Trophoblast cell (in vitro differentiated cells and primary cell): ENCODE data around the gene ZNF474.

Experiments
- DNase-seq, 2 donors: peaks; one replicate each; pipeline ENCODE4 v3.0.0-alpha.2; 2016
- H2AFZ ChIP-seq: 2 replicates; pipeline ENCODE4 v1.6.1; 2013; ENCODE audit warnings: low read length, moderate library complexity, mild to moderate bottlenecking; ENCODE audit not compliant: insufficient read depth, poor library complexity
- H2AK5ac ChIP-seq: 2 replicates; pipeline ENCODE4 v1.6.1; 2013; ENCODE audit warnings: mild to moderate bottlenecking, low read length
- H2BK120ac ChIP-seq: 2 replicates; pipeline ENCODE4 v1.6.1; 2013; ENCODE audit warnings: low read length, mild to moderate bottlenecking, moderate library complexity; ENCODE audit not compliant: insufficient read depth, poor library complexity
- H2BK12ac ChIP-seq: 2 replicates; pipeline ENCODE4 v1.6.1; 2013; ENCODE audit warnings: mild to moderate bottlenecking, low read length, moderate library complexity
- H2BK5ac ChIP-seq: 2 replicates; pipeline ENCODE4 v1.6.1; 2013; ENCODE audit warnings: low read length, low read depth, moderate library complexity, mild to moderate bottlenecking; ENCODE audit not compliant: poor library complexity
- H3K14ac ChIP-seq: 2 replicates; pipeline ENCODE4 v1.6.1; 2013; ENCODE audit warnings: mild to moderate bottlenecking, low read length
- H3K18ac ChIP-seq: 2 replicates; pipeline ENCODE4 v1.6.1; 2013; ENCODE audit warnings: mild to moderate bottlenecking, low read length
- H3K23ac ChIP-seq: 2 replicates; pipeline ENCODE4 v1.6.1; 2013; ENCODE audit warnings: low read length
- H3K27ac ChIP-seq: 2 replicates; pipeline ENCODE4 v1.5.1; 2013; ENCODE audit warnings: low read depth, mild to moderate bottlenecking, inconsistent platforms, low read length, moderate library complexity
- H3K27me3 ChIP-seq: 2 replicates; pipeline ENCODE4 v1.6.1; 2013; ENCODE audit warnings: inconsistent platforms, mild to moderate bottlenecking, low read length, moderate library complexity; ENCODE audit not compliant: insufficient read depth
- H3K36me3 ChIP-seq, 2 experiments: 1 replicate in 1 of 2; 2 replicates in 1 of 2; pipeline ENCODE4 v1.6.1; 2013; ENCODE audit warnings: low read length in 2 of 2, mild to moderate bottlenecking in 2 of 2, moderate library complexity in 1 of 2; ENCODE audit not compliant: insufficient read depth in 2 of 2, control insufficient read depth in 1 of 2
- H3K4ac ChIP-seq: 2 replicates; pipeline ENCODE4 v1.6.1; 2013; ENCODE audit warnings: low read depth, mild to moderate bottlenecking, low read length, moderate library complexity
- H3K4me1 ChIP-seq, 2 experiments: 1 replicate in 1 of 2; 2 replicates in 1 of 2; pipeline ENCODE4 v1.6.1; 2013; ENCODE audit warnings: low read length in 2 of 2, mild to moderate bottlenecking in 2 of 2, moderate library complexity in 1 of 2; ENCODE audit not compliant: insufficient read depth in 2 of 2, control insufficient read depth in 1 of 2
- H3K4me2 ChIP-seq: 2 replicates; pipeline ENCODE4 v1.6.1; 2013; ENCODE audit warnings: inconsistent platforms, mild to moderate bottlenecking, low read length, moderate library complexity
- H3K4me3 ChIP-seq: 2 replicates; pipeline ENCODE4 v1.5.1; 2013; ENCODE audit warnings: mild to moderate bottlenecking, low read depth, low read length, inconsistent platforms
- H3K79me1 ChIP-seq: one replicate; pipeline ENCODE4 v1.6.1; 2013; ENCODE audit warnings: low read length
- H3K79me2 ChIP-seq: 2 replicates; pipeline ENCODE4 v1.6.1; 2013; ENCODE audit warnings: low read length, mild to moderate bottlenecking; ENCODE audit not compliant: control insufficient read depth, insufficient read depth, poor library complexity
- H3K9ac ChIP-seq: 2 replicates; pipeline ENCODE4 v1.6.1; 2013; ENCODE audit warnings: mild to moderate bottlenecking, low read length
- H3K9me3 ChIP-seq: 2 replicates; pipeline ENCODE4 v1.6.1; 2013; ENCODE audit warnings: low read depth, mild to moderate bottlenecking, control low read depth, inconsistent platforms, low read length; ENCODE audit not compliant: insufficient read depth
- H4K12ac ChIP-seq: 2 replicates; pipeline ENCODE4 v1.6.1; 2013; ENCODE audit warnings: low read depth, mild to moderate bottlenecking, low read length, moderate library complexity
- H4K8ac ChIP-seq: 2 replicates; pipeline ENCODE4 v1.6.1; 2013; ENCODE audit warnings: low read depth, mild to moderate bottlenecking, low read length, moderate library complexity
- H4K91ac ChIP-seq: one replicate; pipeline ENCODE4 v1.6.1; 2013; ENCODE audit warnings: low read depth, mild to moderate bottlenecking, low read length, moderate library complexity
- WGBS: extraction: QIAGEN DNeasy Blood & Tissue Kit; methylation state at CpG from one replicate; pipeline ENCODE4 v1.1.7; 2013; ENCODE audit warnings: missing lambda C conversion rate; ENCODE audit not compliant: insufficient read length, insufficient coverage; ENCODE audit errors: extremely low coverage; 5-methylcytosine and 5-hydroxymethylcytosine counted together

The ZNF474 gene

DNA sequence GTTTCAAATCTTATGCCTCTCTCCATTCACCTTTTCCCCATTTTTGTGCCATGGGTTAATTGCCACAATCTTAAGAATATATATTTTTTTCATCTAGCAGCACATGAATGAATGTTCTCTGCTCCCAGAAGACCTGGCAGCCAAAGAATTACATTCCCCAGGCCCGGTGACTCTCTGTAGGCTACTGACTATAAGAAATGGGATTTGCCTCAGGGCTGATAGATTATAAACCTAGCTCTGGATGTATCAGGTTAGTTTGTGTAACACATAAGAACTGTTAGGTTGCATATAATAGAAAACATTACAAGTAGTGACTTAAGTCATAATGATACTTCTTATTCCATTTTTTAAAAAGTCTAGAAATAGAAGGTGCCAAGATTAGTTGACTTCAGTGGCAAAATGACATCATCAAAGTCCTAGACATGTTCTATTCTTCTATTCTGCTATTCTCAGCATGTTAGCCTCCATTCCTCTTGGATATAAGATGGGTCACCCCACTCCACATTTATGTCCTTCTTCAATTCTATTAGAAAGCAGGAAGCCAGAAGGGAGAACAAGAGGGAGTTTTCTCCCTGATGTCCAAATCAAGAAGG, 10.9 kb upstream of the ZNF474 start:
- no peak overlapping the region for H2BK12ac ChIP-seq
- H3K4me3 ChIP-seq = no peak overlapping the region
- no CpG with 5 or more reads among the region's 1 CpG for WGBS
- H3K79me2 ChIP-seq = no peaks in the 10 kb centered on the region
- no peaks in the 10 kb centered on the region for H3K79me1 ChIP-seq
- H2BK5ac ChIP-seq = no peak overlapping the region
- H3K4me1 ChIP-seq = no peaks in the 10 kb centered on the region
- H3K27ac ChIP-seq = no peak overlapping the region
- no peaks in the 10 kb centered on the region for H3K36me3 ChIP-seq
- peak; percentile 48 to 76 for DNase-seq
- no peak overlapping the region for H3K18ac ChIP-seq
- no peak overlapping the region for H4K12ac ChIP-seq
- H4K91ac ChIP-seq = no peak overlapping the region
- no peaks in the 10 kb centered on the region for H3K9me3 ChIP-seq
- H2BK120ac ChIP-seq = no peak overlapping the region
- H3K14ac ChIP-seq = no peak overlapping the region
- H3K27me3 ChIP-seq = no peaks in the 10 kb centered on the region
- H4K8ac ChIP-seq = no peak overlapping the region
- no peak overlapping the region for H3K4me2 ChIP-seq
- no peak overlapping the region for H3K23ac ChIP-seq
- H3K4ac ChIP-seq = no peak overlapping the region
- H2AFZ ChIP-seq = no peak overlapping the region
- H3K9ac ChIP-seq = no peak overlapping the region
- H2AK5ac ChIP-seq = no peak overlapping the region

GRCh38 chr5:122119205-122119604, 10.1 kb upstream of the ZNF474 start:
- Histone ChIP-seq H2AK5ac (no peak overlapping the region), H3K27me3 (no peaks in the 10 kb centered on the region), H3K4me2 (no peak overlapping the region), H3K4ac (no peak overlapping the region), H3K4me3 (no peak overlapping the region), H3K4me1 (no peaks in the 10 kb centered on the region), H3K14ac (no peak overlapping the region), H2BK12ac (no peak overlapping the region), H3K36me3 (no peaks in the 10 kb centered on the region), H4K8ac (no peak overlapping the region), H3K9me3 (no peaks in the 10 kb centered on the region), H3K23ac (no peak overlapping the region), H3K18ac (no peak overlapping the region), H3K79me1 (no peaks in the 10 kb centered on the region), H4K91ac (no peak overlapping the region), H3K27ac (no peak overlapping the region), H2BK120ac (no peak overlapping the region), H4K12ac (no peak overlapping the region), H3K9ac (no peak overlapping the region), H2AFZ (no peak overlapping the region), H2BK5ac (no peak overlapping the region), H3K79me2 (no peaks in the 10 kb centered on the region)
- no peak for DNase-seq
- WGBS = no CpG with 5 or more reads among the region's 3 CpGs

GRCh38 chr5:122120493-122120892, 8.9 kb upstream of the ZNF474 start:
- Histone ChIP-seq H4K91ac (no peak overlapping the region), H3K9me3 (no peaks in the 10 kb centered on the region), H2BK5ac (no peak overlapping the region), H3K79me2 (no peaks in the 10 kb centered on the region), H3K4me3 (no peak overlapping the region), H3K23ac (no peak overlapping the region), H2AFZ (no peak overlapping the region), H4K8ac (no peak overlapping the region), H4K12ac (no peak overlapping the region), H2BK12ac (no peak overlapping the region), H3K36me3 (no peaks in the 10 kb centered on the region), H3K27me3 (no peaks in the 10 kb centered on the region), H2AK5ac (no peak overlapping the region), H3K27ac (no peak overlapping the region), H3K4ac (no peak overlapping the region), H3K9ac (no peak overlapping the region), H3K4me1 (no peaks in the 10 kb centered on the region), H2BK120ac (no peak overlapping the region), H3K14ac (no peak overlapping the region), H3K79me1 (no peaks in the 10 kb centered on the region), H3K18ac (no peak overlapping the region), H3K4me2 (no peak overlapping the region)
- WGBS = no CpG with 5 or more reads among the region's 2 CpGs
- no peak for DNase-seq

DNA sequence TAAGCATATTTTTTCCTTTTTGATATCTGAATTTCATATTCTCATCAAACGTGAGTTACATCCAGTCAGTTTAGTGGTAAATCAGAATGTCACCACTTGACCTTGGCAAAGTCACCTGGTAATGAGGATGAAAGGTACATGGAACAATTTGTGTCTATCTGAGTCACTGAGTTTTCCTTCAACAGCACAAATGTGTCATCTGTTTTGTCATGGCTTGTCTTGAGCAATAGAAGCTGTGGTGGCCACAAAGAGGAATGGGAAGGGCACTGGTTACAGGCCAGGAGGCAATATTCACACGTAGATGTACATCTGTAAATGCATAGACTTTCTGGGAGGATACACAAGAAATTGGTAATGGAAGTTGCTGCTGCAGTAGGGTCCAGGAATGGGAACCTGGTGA, 8.4 kb upstream of the ZNF474 start:
- Histone ChIP-seq H3K79me2 (no peaks in the 10 kb centered on the region), H4K91ac (no peak overlapping the region), H2BK12ac (no peak overlapping the region), H3K4me2 (no peak overlapping the region), H3K23ac (no peak overlapping the region), H2AK5ac (no peak overlapping the region), H2BK5ac (no peak overlapping the region), H2AFZ (no peak overlapping the region), H3K4ac (no peak overlapping the region), H3K79me1 (no peaks in the 10 kb centered on the region), H3K9ac (no peak overlapping the region), H3K27ac (no peak overlapping the region), H4K12ac (no peak overlapping the region), H3K27me3 (no peaks in the 10 kb centered on the region), H4K8ac (no peak overlapping the region), H3K4me3 (no peak overlapping the region), H2BK120ac (no peak overlapping the region), H3K4me1 (peaks cover 0 to under 1% of the 10 kb centered on the region in 2 experiments), H3K9me3 (no peaks in the 10 kb centered on the region), H3K36me3 (no peaks in the 10 kb centered on the region), H3K18ac (no peak overlapping the region), H3K14ac (no peak overlapping the region)
- no CpG with 5 or more reads among the region's 2 CpGs for WGBS
- peak; percentile 69 to 77 for DNase-seq
